Aorta (tissue), 5 donors: Measurements from ENCODE around the gene PPL. TPM values are rescaled to one million over a fixed set of nuclear protein-coding genes. Genes with fewer than 3 reads are reported as not detected.

Experiments
- ATAC-seq: fragments of 200-7000 bp; cut with Tn5 transposase; one replicate; pipeline ENCODE4 v1.9.1; 2022; ENCODE audit warnings: moderate library complexity; ENCODE audit not compliant: low FRiP score
- DNase-seq, 2 donors: peaks; one replicate each; pipeline ENCODE4 v3.0.0-alpha.2; 2020
- H3K27ac ChIP-seq, 2 donors: one replicate each; pipeline ENCODE4 v1.5.1; 2013; ENCODE audit warnings: low read length in 2 of 2, mild to moderate bottlenecking in 2 of 2, moderate library complexity in 2 of 2, control low read depth in 1 of 2, inconsistent platforms in 1 of 2, low read depth in 1 of 2
- H3K27me3 ChIP-seq, 2 donors: one replicate each; pipeline ENCODE4 v1.6.1; 2013; ENCODE audit warnings: control low read depth in 1 of 2, low read length in 1 of 2, mild to moderate bottlenecking in 1 of 2, moderate library complexity in 1 of 2; ENCODE audit not compliant: insufficient read depth in 2 of 2, control insufficient read depth in 1 of 2
- H3K36me3 ChIP-seq, 2 donors: one replicate each; pipeline ENCODE4 v1.6.1; 2013; ENCODE audit warnings: control low read depth in 1 of 2, low read length in 1 of 2, mild to moderate bottlenecking in 1 of 2; ENCODE audit not compliant: insufficient read depth in 2 of 2, control insufficient read depth in 1 of 2
- H3K4me1 ChIP-seq, 2 donors: one replicate each; pipeline ENCODE4 v1.6.1; 2013; ENCODE audit warnings: low read length in 2 of 2, control low read depth in 1 of 2, mild to moderate bottlenecking in 1 of 2, moderate library complexity in 1 of 2; ENCODE audit not compliant: insufficient read depth in 2 of 2, control insufficient read depth in 1 of 2
- H3K4me3 ChIP-seq, 2 donors: one replicate each; pipeline ENCODE4 v1.5.1; 2013; ENCODE audit warnings: low read length in 2 of 2, control low read depth in 1 of 2, mild to moderate bottlenecking in 1 of 2
- H3K9me3 ChIP-seq: one replicate; pipeline ENCODE4 v1.6.1; 2013; ENCODE audit warnings: mild to moderate bottlenecking, low read length; ENCODE audit not compliant: control insufficient read depth
- WGBS, 2 donors: extraction: QIAGEN DNeasy Blood & Tissue Kit; methylation state at CpG; one replicate each; pipeline ENCODE4 v1.1.7; 2013; 5-methylcytosine and 5-hydroxymethylcytosine counted together
- intact Hi-C, 2 donors: fragments of 100-400 bp; cut with DNase I; formaldehyde crosslinking; loops; one replicate each; pipeline versions ENCODE4 v1.14.2 to v1.15.0; 2022
- polyA plus RNA-seq, 2 donors: library from polyadenylated mRNA; stranded (reverse); fragments of 200-250 nt; gene quantifications; one replicate each; pipeline ENCODE4 v1.2.3, GENCODE V29; 2013
- total RNA-seq, 2 donors: library from RNA; stranded (reverse); fragmentation: NEBNext Ultra II Directional; extraction: Animal tissue kit (Norgen Biotek cat#: 25700); gene quantifications; one replicate each; pipeline ENCODE4 v1.2.1, GENCODE V29; 2021
- donor health status: healthy with polysubstance abuse.
- donor health status: Bipolar disorder and iron deficiency.
- donor health status: DM: no; HTN: no; CAD: no.
- donor health status: DM: no; HTN: no; CAD: no.
- donor health status: DM: yes; HTN: yes; CAD: no.

The PPL gene
- total and polyA plus RNA-seq, 4 donors = 5.9 to 23.9 (median 17.4) TPM

GRCh38 chr16:4846901-4847773 is 89.8 kb downstream of the PPL start, which contains the start of the genes GLYR1 and UBN1:
GLYR1 (minus strand) TSS chr16:4847288; CDS start chr16:4847265, 23 bp downstream.
UBN1 (plus strand) TSS chr16:4847481; CDS start chr16:4852918, 5,437 bp downstream.
- DNase-seq (peak; percentile 100), ATAC-seq (peak; percentile 99)
- Histone ChIP-seq H3K36me3 (peaks cover 0 to 1% of the 10 kb centered on the region in 2 donors), H3K27me3 (no peaks in the 10 kb centered on the region), H3K4me3 (peak within 1 kb of the TSS; percentile 86 to 93), H3K27ac (peak within 1 kb of the TSS; percentile 67 to 87), H3K4me1 (no peaks in the 10 kb centered on the region), H3K9me3 (no peaks in the 10 kb centered on the region)
- WGBS, 2 donors = 0% methylated on average over 88 to 126 of the region's 126 CpGs
- intact Hi-C loops = loop anchor here (1.0 to 5.0 kb wide), 3 partner anchors 95 to 185 kb away; partner anchors contain the start of gene NAGPA (in 1 of the 2)

- peak; percentile 22 for ATAC-seq
- H3K27me3 ChIP-seq = no peaks in the 10 kb centered on the region
- no peaks in the 10 kb centered on the region for H3K9me3 ChIP-seq
- H3K27ac ChIP-seq = peak overlapping the region; percentile 61 to 87
- DNase-seq = peak; percentile 73 to 87
- 0 to 1% methylated on average over 27 of the region's 27 CpGs for WGBS, 2 donors
- peaks cover 1 to 3% of the 10 kb centered on the region in 2 donors for H3K36me3 ChIP-seq
- no peaks in the 10 kb centered on the region for H3K4me1 ChIP-seq
- intact Hi-C loops = loop anchor here (1.0 to 5.0 kb wide), 3 partner anchors 96 to 186 kb away; partner anchors contain the start of gene NAGPA (in 1 of the 2)
- H3K4me3 ChIP-seq = peak overlapping the region; percentile 70 to 72
Observed at GRCh38 chr16:4846503-4846900, 90.4 kb downstream of the PPL start.

- intact Hi-C loops = no loop called here
- H3K36me3 ChIP-seq = peaks cover 10 to 12% of the 10 kb centered on the region in 2 donors
- 75 to 76% methylated on average over 5 of the region's 5 CpGs for WGBS, 2 donors
Observed at GRCh38 chr16:4840984-4841383, 96.0 kb downstream of the PPL start.

GRCh38 chr16:4839942-4840341 is 97.0 kb downstream of the PPL start:
- Histone ChIP-seq H3K27ac (no peak overlapping the region), H3K9me3 (no peaks in the 10 kb centered on the region), H3K36me3 (peaks cover 9 to 12% of the 10 kb centered on the region in 2 donors), H3K27me3 (no peaks in the 10 kb centered on the region), H3K4me1 (no peaks in the 10 kb centered on the region), H3K4me3 (no peak overlapping the region)
- WGBS, 2 donors = 90 to 92% methylated on average over 5 of the region's 5 CpGs
- intact Hi-C loops = no loop called here
- no peak for DNase-seq
- ATAC-seq = no peak

More at GRCh38 chr16:4840984-4841383, 96.0 kb downstream of the PPL start:
- DNase-seq = no peak
- Histone ChIP-seq H3K4me3 (no peak overlapping the region), H3K27ac (no peak overlapping the region), H3K4me1 (no peaks in the 10 kb centered on the region), H3K27me3 (no peaks in the 10 kb centered on the region), H3K9me3 (no peaks in the 10 kb centered on the region)
- no peak for ATAC-seq

GRCh38 chr16:4837733-4838501 is 99.0 kb downstream of the PPL start:
- Histone ChIP-seq H3K9me3 (no peaks in the 10 kb centered on the region), H3K27me3 (no peaks in the 10 kb centered on the region), H3K4me3 (no peak overlapping the region), H3K4me1 (no peaks in the 10 kb centered on the region), H3K36me3 (peaks cover 11 to 12% of the 10 kb centered on the region in 2 donors), H3K27ac (no peak overlapping the region)
- WGBS, 2 donors = 80 to 90% methylated on average over 13 of the region's 13 CpGs
- ATAC-seq = no peak
- no peak for DNase-seq
- intact Hi-C loops = no loop called here

GRCh38 chr16:4836727-4837126 is 100.2 kb downstream of the PPL start:
- Histone ChIP-seq H3K4me3 (no peak overlapping the region), H3K9me3 (no peaks in the 10 kb centered on the region), H3K27ac (no peak overlapping the region), H3K27me3 (no peaks in the 10 kb centered on the region), H3K4me1 (no peaks in the 10 kb centered on the region), H3K36me3 (peaks cover 11 to 14% of the 10 kb centered on the region in 2 donors)
- 81 to 89% methylated on average over 2 of the region's 2 CpGs for WGBS, 2 donors
- DNase-seq = no peak
- intact Hi-C loops = no loop called here
- no peak for ATAC-seq

- no peak overlapping the region for H3K27ac ChIP-seq
Observed at GRCh38 chr16:4833584-4833983, 103.4 kb downstream of the PPL start.

GRCh38 chr16:4832698-4833343 is 104.1 kb downstream of the PPL start:
- H3K9me3 ChIP-seq = no peaks in the 10 kb centered on the region
- H3K4me3 ChIP-seq = no peak overlapping the region
- WGBS, 2 donors = 77 to 83% methylated on average over 6 of the region's 6 CpGs
- H3K27me3 ChIP-seq = no peaks in the 10 kb centered on the region
- ATAC-seq (no peak), DNase-seq (no peak)
- H3K4me1 ChIP-seq = no peaks in the 10 kb centered on the region
- intact Hi-C loops = no loop called here
- peaks cover 12 to 15% of the 10 kb centered on the region in 2 donors for H3K36me3 ChIP-seq
- no peak overlapping the region for H3K27ac ChIP-seq

More at GRCh38 chr16:4833584-4833983, 103.4 kb downstream of the PPL start:
- Histone ChIP-seq H3K9me3 (no peaks in the 10 kb centered on the region), H3K4me1 (no peaks in the 10 kb centered on the region), H3K4me3 (no peak overlapping the region), H3K27me3 (no peaks in the 10 kb centered on the region), H3K36me3 (peaks cover 14 to 16% of the 10 kb centered on the region in 2 donors)
- ATAC-seq (no peak), DNase-seq (no peak)
- WGBS, 2 donors = 93 to 96% methylated on average over 1 of the region's 1 CpG
- intact Hi-C loops = no loop called here
